ENCODE results near the gene XRCC1. TPM values are rescaled to one million over a fixed set of nuclear protein-coding genes. Genes with fewer than 3 reads are reported as not detected.

The XRCC1 gene
- total and polyA plus RNA-seq, 10 of the 15 experiments (the other 5 are each of a cell fraction or from before 2014, with no cell fraction given), result 2.0 to 51.1 (median 33.7) TPM

DNA sequence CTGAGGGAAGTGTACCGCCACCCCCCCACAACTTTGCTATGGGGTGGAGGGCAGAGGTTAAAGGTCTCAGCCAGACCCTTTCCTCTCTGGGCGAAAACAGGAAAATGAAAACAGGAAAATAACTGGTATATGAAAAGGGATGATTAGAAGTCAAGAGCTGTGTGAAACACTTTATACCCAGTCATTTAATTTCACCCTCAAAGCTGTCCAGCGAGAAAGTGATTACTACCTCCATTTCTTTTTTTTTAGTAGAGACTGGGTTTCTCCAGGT is 70.2 kb downstream of the XRCC1 start:
- in situ Hi-C loops (cut with MboI) (no loop called here), intact Hi-C loops (cut with micrococcal nuclease; ENCODE audit: unreplicated experiment) (no loop called here)
- Histone ChIP-seq H3K27me3 (replicated peaks in 1 of 2; ENCODE audit: control insufficient read depth in 2 of 2, insufficient read depth in 2 of 2, low read length in 1 of 2) (no peaks in the 10 kb centered on the region), H3K4me2 (ENCODE audit: control insufficient read depth, insufficient read depth) (peak overlapping the region; percentile 98), H3K9me3 (replicated peaks; ENCODE audit: control insufficient read depth, insufficient read depth, low read length) (no peaks in the 10 kb centered on the region), H3K79me2 (ENCODE audit: control insufficient read depth, insufficient read depth, low read length) (no peaks in the 10 kb centered on the region; the same call in 1 of the 2 replicates), H4K20me1 (ENCODE audit: control insufficient read depth, insufficient read depth) (no peaks in the 10 kb centered on the region), H3K4me1 (ENCODE audit: control insufficient read depth, insufficient read depth, low read length) (peaks cover 4% of the 10 kb centered on the region), H3K36me3 (ENCODE audit: control insufficient read depth in 2 of 2, insufficient read depth in 2 of 2, low read length in 1 of 2) (no peaks in the 10 kb centered on the region; a peak in 2 of 4 replicates), H3K9ac (ENCODE audit: control insufficient read depth, insufficient read depth, low read length) (peak overlapping the region; percentile 70; the same call in 1 of the 2 replicates), H3K27ac (ENCODE audit: control insufficient read depth, insufficient read depth) (no peak overlapping the region), H2AFZ (ENCODE audit: control insufficient read depth, low read depth, low read length) (peak overlapping the region; percentile 91; the same call in 1 of the 2 replicates), H3K4me3 (peak overlapping the region; percentile 67; the same call in 1 of the 2 replicates)
- ChIA-PET SMC1A (ENCODE audit: uncharacterized antibody, unreplicated experiment) (interaction anchor here (1.4 to 2.2 kb wide), 3 partner anchors 14 to 90 kb away, joined by 5 to 11 read pairs (median 5); no protein-coding TSS in a partner anchor), RAD21 (ENCODE audit: unreplicated experiment) (interaction anchor here (1.3 to 2.4 kb wide), 5 partner anchors 14 to 91 kb away, joined by 3 to 22 read pairs (median 6); partner anchors contain the start of genes IRGQ and ZNF576), CTCF (interaction anchor here (1.7 to 3.8 kb wide), 6 partner anchors 15 to 58 kb away, joined by 3 to 42 read pairs (median 8); no protein-coding TSS in a partner anchor), POLR2A (interaction anchor here (1.2 kb wide), 1 partner anchor 14 kb away, joined by 4 read pairs; no protein-coding TSS in a partner anchor)
- 100% methylated on average over 3 of the region's 3 CpGs for WGBS (ENCODE audit: insufficient coverage, insufficient replicate concordance, low lambda C conversion rate, missing lambda C conversion rate)
- no peak for FAIRE-seq
- BruUV-seq (replicated peaks), result no TSS peak
- no peak for ATAC-seq
- no peak for DNase-seq (ENCODE audit: low read depth, low spot score)
- 0 out of 2 replicates have a peak, but pooled peaks have one; percentile 20 for TF ChIP-seq NR2F1 (conservative IDR thresholded peaks at IDR 0.05)
- no peak for TF ChIP-seq SMARCA5 (IDR thresholded peaks at IDR 0.05)
- TF ChIP-seq NR2C1 (IDR thresholded peaks at IDR 0.05), result peak; percentile 41; the same call in 1 of the 2 replicates
- TF ChIP-seq TAF1 (IDR thresholded peaks at IDR 0.05; ENCODE audit: borderline replicate concordance, low read depth, low read length), result no peak

- Histone ChIP-seq H3K79me2 (ENCODE audit: control insufficient read depth, insufficient read depth, low read length) (no peaks in the 10 kb centered on the region; the same call in 1 of the 2 replicates), H2AFZ (ENCODE audit: control insufficient read depth, low read depth, low read length) (peak within 1 kb of the TSS; percentile 91), H3K27me3 (replicated peaks in 1 of 2; ENCODE audit: control insufficient read depth in 2 of 2, insufficient read depth in 2 of 2, low read length in 1 of 2) (no peaks in the 10 kb centered on the region), H3K4me1 (ENCODE audit: control insufficient read depth, insufficient read depth, low read length) (peaks cover 4% of the 10 kb centered on the region), H3K4me2 (ENCODE audit: control insufficient read depth, insufficient read depth) (peak within 1 kb of the TSS; percentile 98), H3K27ac (ENCODE audit: control insufficient read depth, insufficient read depth) (peak within 1 kb of the TSS; percentile 73), H3K4me3 (peak within 1 kb of the TSS; percentile 67), H3K36me3 (ENCODE audit: control insufficient read depth in 2 of 2, insufficient read depth in 2 of 2, low read length in 1 of 2) (no peaks in the 10 kb centered on the region; a peak in 2 of 4 replicates), H4K20me1 (ENCODE audit: control insufficient read depth, insufficient read depth) (no peaks in the 10 kb centered on the region), H3K9me3 (replicated peaks; ENCODE audit: control insufficient read depth, insufficient read depth, low read length) (no peaks in the 10 kb centered on the region), H3K9ac (ENCODE audit: control insufficient read depth, insufficient read depth, low read length) (peak within 1 kb of the TSS; percentile 71)
- ChIA-PET RAD21 (ENCODE audit: unreplicated experiment) (interaction anchor here (1.0 to 2.4 kb wide), 11 partner anchors 15 to 304 kb away, joined by 3 to 22 read pairs (median 3); partner anchors contain the start of genes IRGQ and ZNF576), CTCF (interaction anchor here (1.0 to 3.8 kb wide), 9 partner anchors 10 to 90 kb away, joined by 3 to 42 read pairs (median 7); no protein-coding TSS in a partner anchor), POLR2A (interaction anchor here (0.6 to 1.2 kb wide), 8 partner anchors 14 to 164 kb away, joined by 3 to 6 read pairs (median 4); partner anchors contain the start of genes IRGQ, ZNF575 and ZNF576), SMC1A (ENCODE audit: uncharacterized antibody, unreplicated experiment) (interaction anchor here (0.9 to 2.2 kb wide), 6 partner anchors 14 to 90 kb away, joined by 3 to 12 read pairs (median 5); no protein-coding TSS in a partner anchor)
- BruUV-seq (replicated peaks), result no TSS peak
- FAIRE-seq (no peak), DNase-seq (ENCODE audit: low read depth, low spot score) (no peak), ATAC-seq (peak; percentile 67)
- intact Hi-C loops (cut with micrococcal nuclease; ENCODE audit: unreplicated experiment), result loop anchor here (5.0 kb wide), 2 partner anchors 42 to 57 kb away; no protein-coding TSS in a partner anchor
- 5% methylated on average over 32 of the region's 42 CpGs for WGBS (ENCODE audit: insufficient coverage, insufficient replicate concordance, low lambda C conversion rate, missing lambda C conversion rate)
- in situ Hi-C loops (cut with MboI), result no loop called here
- no peak for TF ChIP-seq SMC3 (IDR thresholded peaks at IDR 0.05; ENCODE audit: borderline replicate concordance, low read length)
- TF ChIP-seq IKZF2 (IDR thresholded peaks at IDR 0.05), result peak in 1 of 2 experiments; percentile 11; a peak in 1 of 4 replicates
- TF ChIP-seq RELA (IDR thresholded peaks at IDR 0.05; ENCODE audit: borderline replicate concordance, partially characterized antibody), result no peak
- TF ChIP-seq CREB1 (IDR thresholded peaks at IDR 0.05; ENCODE audit: low read depth), result no peak
- TF ChIP-seq MYC (IDR thresholded peaks at IDR 0.05; ENCODE audit: insufficient read depth, insufficient read length, insufficient replicate concordance, low read length, severe bottlenecking), result no peak
- no peak for TF ChIP-seq NFYB (IDR thresholded peaks at IDR 0.05; ENCODE audit: insufficient read depth, low read depth, low read length)
- TF ChIP-seq, protein P1, sequence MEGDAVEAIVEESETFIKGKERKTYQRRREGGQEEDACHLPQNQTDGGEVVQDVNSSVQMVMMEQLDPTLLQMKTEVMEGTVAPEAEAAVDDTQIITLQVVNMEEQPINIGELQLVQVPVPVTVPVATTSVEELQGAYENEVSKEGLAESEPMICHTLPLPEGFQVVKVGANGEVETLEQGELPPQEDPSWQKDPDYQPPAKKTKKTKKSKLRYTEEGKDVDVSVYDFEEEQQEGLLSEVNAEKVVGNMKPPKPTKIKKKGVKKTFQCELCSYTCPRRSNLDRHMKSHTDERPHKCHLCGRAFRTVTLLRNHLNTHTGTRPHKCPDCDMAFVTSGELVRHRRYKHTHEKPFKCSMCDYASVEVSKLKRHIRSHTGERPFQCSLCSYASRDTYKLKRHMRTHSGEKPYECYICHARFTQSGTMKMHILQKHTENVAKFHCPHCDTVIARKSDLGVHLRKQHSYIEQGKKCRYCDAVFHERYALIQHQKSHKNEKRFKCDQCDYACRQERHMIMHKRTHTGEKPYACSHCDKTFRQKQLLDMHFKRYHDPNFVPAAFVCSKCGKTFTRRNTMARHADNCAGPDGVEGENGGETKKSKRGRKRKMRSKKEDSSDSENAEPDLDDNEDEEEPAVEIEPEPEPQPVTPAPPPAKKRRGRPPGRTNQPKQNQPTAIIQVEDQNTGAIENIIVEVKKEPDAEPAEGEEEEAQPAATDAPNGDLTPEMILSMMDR (IDR thresholded peaks at IDR 0.05 in 2 of 3, conservative IDR thresholded peaks at IDR 0.05 in 1 of 3; ENCODE audit: control insufficient read depth in 2 of 3, extremely low read depth in 1 of 3, insufficient read depth in 1 of 3, low read depth in 3 of 3, low read length in 3 of 3), result peak in 1 of 3 experiments; percentile 20; a peak in 1 of 6 replicates
- no peak for TF ChIP-seq ZNF24 (IDR thresholded peaks at IDR 0.05)
- TF ChIP-seq HDAC6 (IDR thresholded peaks at IDR 0.05; ENCODE audit: unreplicated experiment), result no peak
- no peak for TF ChIP-seq SUPT20H (IDR thresholded peaks at IDR 0.05; ENCODE audit: borderline replicate concordance, control insufficient read depth, low read depth, low read length)
Measured at GRCh38 chr19:43504426-43505185, 70.7 kb downstream of the XRCC1 start, which contains the start of gene PHLDB3. PHLDB3 (minus strand) TSS chr19:43504746; CDS start chr19:43504118, 628 bp downstream.

Data from GM12878 (cell line).